Heart right ventricle (tissue), 16 donors: ENCODE results near the gene TAMM41. TPM values are rescaled to one million over a fixed set of nuclear protein-coding genes. Genes with fewer than 3 reads are reported as not detected.

Source experiments
- ATAC-seq, 8 donors: fragments of 200-7000 bp; cut with Tn5 transposase; one replicate each; pipeline ENCODE4 v1.9.1; 2020; ENCODE audit warnings: mild to moderate bottlenecking in 8 of 8, moderate library complexity in 8 of 8, moderate number of reproducible peaks in 1 of 8
- DNase-seq, 2 donors: peaks; one replicate each; pipeline ENCODE4 v3.0.0-alpha.2; 2020
- H3K27ac ChIP-seq, 10 donors: fragments of 200-600 bp; sonication (generic) in 2 of 10; one replicate each; pipeline versions ENCODE4 v1.5.0 to v1.8.0; 2020 to 2022; ENCODE audit warnings: mild to moderate bottlenecking in 3 of 10
- H3K27me3 ChIP-seq, 7 donors: fragments of 200-600 bp; one replicate each; pipeline ENCODE4 v1.8.0; 2021 to 2022; ENCODE audit warnings: mild to moderate bottlenecking in 2 of 7
- H3K36me3 ChIP-seq, 9 donors: fragments of 200-600 bp; sonication (generic) in 1 of 9; one replicate each; pipeline versions ENCODE4 v1.5.0 to v1.8.0; 2020 to 2022; ENCODE audit warnings: mild to moderate bottlenecking in 2 of 9
- H3K4me1 ChIP-seq, 9 donors: fragments of 200-600 bp; sonication (generic) in 1 of 9; one replicate each; pipeline versions ENCODE4 v1.5.0 to v1.8.0; 2020 to 2022; ENCODE audit warnings: mild to moderate bottlenecking in 4 of 9
- H3K4me3 ChIP-seq, 10 donors: fragments of 200-600 bp; sonication (generic) in 2 of 10; one replicate each; pipeline versions ENCODE4 v1.5.0 to v1.8.0; 2020 to 2022; ENCODE audit warnings: mild to moderate bottlenecking in 7 of 10, moderate library complexity in 2 of 10
- H3K9me3 ChIP-seq, 11 donors: fragments of 200-600 bp in 10 of 11; sonication (generic) in 2 of 11; one replicate each; pipeline versions ENCODE4 v1.5.0 to v1.8.0; 2013 to 2022; ENCODE audit warnings: mild to moderate bottlenecking in 2 of 11, control low read depth in 1 of 11, moderate library complexity in 1 of 11
- CTCF ChIP-seq, 9 donors: fragments of 200-600 bp; sonication (generic) in 2 of 9; IDR thresholded peaks; one replicate each; pipeline versions ENCODE4 v1.5.0 to v1.8.0; 2021 to 2022; ENCODE audit warnings: antibody characterized with exemption in 9 of 9, mild to moderate bottlenecking in 5 of 9, moderate library complexity in 1 of 9
- WGBS, 2 donors: extraction: QIAGEN DNeasy Blood & Tissue Kit; methylation state at CpG; one replicate each; pipeline ENCODE4 v1.1.7; 2013; ENCODE audit warnings: inconsistent platforms in 1 of 2; 5-methylcytosine and 5-hydroxymethylcytosine counted together
- intact Hi-C, 10 donors: fragments of 100-400 bp; cut with DNase I; formaldehyde crosslinking; loops; one replicate each; pipeline versions ENCODE4 v1.11.1 to v1.14.2; 2022
- polyA plus RNA-seq, 2 donors: library from polyadenylated mRNA; stranded (reverse); fragments of 200-250 nt; gene quantifications; one replicate each; pipeline ENCODE4 v1.2.3, GENCODE V29; 2013
- total RNA-seq, 10 donors: library from RNA; stranded (reverse); fragmentation: NEBNext Ultra II Directional in 3 of 10; extraction: Animal tissue kit (Norgen Biotek cat#: 25700) in 3 of 10; gene quantifications; one replicate each; pipeline versions ENCODE4 v1.2.1 to v1.2.4, GENCODE V29; 2021 to 2023
- donor health status: Arrhythmogenic right ventricular cardiomyopathy.
- donor health status: ischemic (EF 13 %, LVEDD 7.1; RV severe dilation, severe dysfunction).
- donor health status: healthy with polysubstance abuse.
- donor health status: DM: no; HTN: yes; CAD: no.
- donor health status: DM: no; HTN: no; CAD: no.
- donor health status: ischemic (EF 25% LVEDD 6.9; RV normal size, moderate dysfunction).
- donor health status: ischemic (EF 25% LVEDD 5.7; RV mildly dilated, moderate dysfunction).
- donor health status: healthy.
- donor health status: DM: yes; HTN: yes; CAD: no.
- donor health status: Ischemic cardiomyopathy.
- donor health status: ischemic (EF 35%, LVEDD 5.7; RV mildly dilated, moderate dysfunction).
- donor health status: nonischemic (EF 11% LVEDD 7.7; RV severe dilation, severe dysfunction).
- donor health status: DM: yes; HTN: yes; CAD: no.
- donor health status: PGD.
- donor health status: ischemic (EF 29% LVEDD 5.4; RV normal size, mild dysfunction).
- donor health status: nonischemic (EF 23%, LVEDD 6.1; RV moderate dilation, normal function).

TAMM41 gene
- total and polyA plus RNA-seq, 12 donors = 8.1 to 13.0 (median 10.2) TPM

GRCh38 chr3:11789412-11789811 lies 57.3 kb downstream of the TAMM41 start:
- Histone ChIP-seq H3K4me3 (no peak overlapping the region), H3K9me3 (peaks cover 0 to 5% (median 0%) of the 10 kb centered on the region in 11 donors), H3K36me3 (peaks cover 0 to 84% (median 37%) of the 10 kb centered on the region in 9 donors), H3K27me3 (no peaks in the 10 kb centered on the region), H3K27ac (no peak overlapping the region), H3K4me1 (no peaks in the 10 kb centered on the region)
- TF ChIP-seq CTCF (IDR thresholded peaks at IDR 0.05) = no peak
- 84 to 94% methylated on average over 1 of the region's 1 CpG for WGBS, 2 donors
- ATAC-seq = no peak
- intact Hi-C loops = no loop called here
- DNase-seq = no peak

- DNase-seq (no peak), ATAC-seq (no peak)
- H3K9me3 ChIP-seq = peaks cover 0 to 5% (median 0%) of the 10 kb centered on the region in 11 donors
- no peaks in the 10 kb centered on the region for H3K4me1 ChIP-seq
- H3K27ac ChIP-seq = no peak overlapping the region
- WGBS, 2 donors = 54 to 60% methylated on average over 3 of the region's 3 CpGs
- no peak overlapping the region for H3K4me3 ChIP-seq
- H3K27me3 ChIP-seq = no peaks in the 10 kb centered on the region
- H3K36me3 ChIP-seq = peaks cover 0 to 49% (median 22%) of the 10 kb centered on the region in 9 donors
- no peak for TF ChIP-seq CTCF (IDR thresholded peaks at IDR 0.05)
- intact Hi-C loops = no loop called here
Observed at GRCh38 chr3:11784971-11785377, 61.7 kb downstream of the TAMM41 start.

- Histone ChIP-seq H3K4me1 (no peaks in the 10 kb centered on the region), H3K9me3 (no peaks in the 10 kb centered on the region), H3K27me3 (no peaks in the 10 kb centered on the region), H3K27ac (no peak overlapping the region), H3K36me3 (peaks cover 0 to 24% (median 0%) of the 10 kb centered on the region in 9 donors), H3K4me3 (no peak overlapping the region)
- DNase-seq (no peak), ATAC-seq (no peak)
- TF ChIP-seq CTCF (IDR thresholded peaks at IDR 0.05) = no peak
- WGBS, 2 donors = 91 to 97% methylated on average over 1 of the region's 1 CpG
- intact Hi-C loops = no loop called here
Observed at GRCh38 chr3:11780341-11780740, 66.3 kb downstream of the TAMM41 start.

- no peaks in the 10 kb centered on the region for H3K4me1 ChIP-seq
- H3K4me3 ChIP-seq = no peak overlapping the region
- WGBS, 2 donors = 90% methylated on average over 3 of the region's 3 CpGs
- no peak for TF ChIP-seq CTCF (IDR thresholded peaks at IDR 0.05)
- H3K9me3 ChIP-seq = no peaks in the 10 kb centered on the region
- H3K36me3 ChIP-seq = peaks cover 0 to 17% (median 0%) of the 10 kb centered on the region in 9 donors
- intact Hi-C loops = no loop called here
- ATAC-seq = no peak
- no peaks in the 10 kb centered on the region for H3K27me3 ChIP-seq
- no peak overlapping the region for H3K27ac ChIP-seq
- DNase-seq = no peak
Observed at GRCh38 chr3:11779626-11780025, 67.1 kb downstream of the TAMM41 start.
